Stimulated activated CD4-positive, alpha-beta T cell treated with anti-CD3 and anti-CD28 coated beads, Interleukin-4, amount 100 ng/mL, for 24 hours (primary cell): Measurements from ENCODE around the gene DNPH1.

Source experiments
- DNase-seq: peaks from one replicate; pipeline ENCODE4 v3.0.0-alpha.2; 2020

The DNPH1 gene

DNA sequence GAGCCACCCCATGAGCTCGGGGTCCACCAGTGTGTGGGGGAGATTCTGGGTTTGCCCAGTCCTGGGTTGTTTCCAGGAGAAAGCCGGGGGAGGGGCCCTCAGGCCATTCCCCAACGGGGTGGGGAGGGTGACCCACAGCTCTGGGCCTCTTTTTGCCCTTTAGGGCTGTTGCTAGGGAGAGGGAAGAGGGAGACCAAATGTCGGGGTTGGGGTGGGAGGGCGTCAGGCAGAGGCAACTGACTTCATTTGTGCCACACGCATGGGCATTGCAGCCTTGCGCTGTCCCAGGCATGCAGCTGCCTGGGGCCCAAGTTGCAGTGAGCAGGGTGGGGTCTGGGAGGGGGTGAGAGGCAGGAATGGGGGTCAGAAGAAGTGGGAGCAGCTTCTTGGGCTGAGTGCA is 49.2 kb downstream of the DNPH1 start:
- no peak for DNase-seq

DNA sequence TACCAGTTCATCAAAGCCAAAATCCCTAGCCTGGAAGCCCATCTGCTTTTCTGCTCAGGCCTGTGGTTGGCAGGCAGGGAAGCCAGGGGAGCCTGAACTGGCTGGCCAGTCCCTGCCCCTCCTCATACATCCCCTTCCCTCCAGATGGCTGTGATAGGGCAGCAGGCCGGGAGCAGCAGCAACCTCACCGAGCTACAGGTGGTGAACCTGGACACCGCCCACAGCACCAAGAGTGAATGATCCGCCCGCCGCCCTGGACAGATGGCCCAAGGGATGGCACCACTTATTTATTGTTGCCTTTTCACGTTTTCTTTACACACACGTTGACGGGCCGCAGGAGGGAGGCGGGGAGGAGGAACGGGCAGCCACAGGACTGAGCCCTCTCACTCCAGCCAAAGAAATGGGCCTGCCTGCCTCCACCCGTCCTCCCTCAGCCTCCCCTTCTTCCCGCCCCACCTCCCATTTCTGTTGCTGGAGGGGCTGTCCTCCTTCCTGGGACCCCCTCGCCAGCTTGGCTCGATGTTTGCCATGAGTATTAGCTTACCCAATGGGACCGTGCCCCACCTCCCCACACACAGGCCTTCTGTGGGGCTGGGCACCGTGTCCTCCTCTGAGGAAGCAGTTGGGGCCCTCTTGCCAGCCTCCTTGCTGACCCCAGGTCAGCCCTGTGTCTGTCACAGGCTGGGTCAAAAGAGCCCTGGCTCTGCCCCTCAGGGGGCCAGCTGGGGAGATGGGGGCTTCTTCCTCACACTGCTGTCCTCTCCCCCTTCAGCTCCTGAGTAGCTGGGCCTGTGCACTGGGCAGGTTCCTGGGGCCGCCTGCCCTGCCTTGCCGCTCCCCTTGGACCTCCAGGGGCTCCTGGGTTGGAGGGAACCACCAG is 50.1 kb downstream of the DNPH1 start:
- no peak for DNase-seq

DNA sequence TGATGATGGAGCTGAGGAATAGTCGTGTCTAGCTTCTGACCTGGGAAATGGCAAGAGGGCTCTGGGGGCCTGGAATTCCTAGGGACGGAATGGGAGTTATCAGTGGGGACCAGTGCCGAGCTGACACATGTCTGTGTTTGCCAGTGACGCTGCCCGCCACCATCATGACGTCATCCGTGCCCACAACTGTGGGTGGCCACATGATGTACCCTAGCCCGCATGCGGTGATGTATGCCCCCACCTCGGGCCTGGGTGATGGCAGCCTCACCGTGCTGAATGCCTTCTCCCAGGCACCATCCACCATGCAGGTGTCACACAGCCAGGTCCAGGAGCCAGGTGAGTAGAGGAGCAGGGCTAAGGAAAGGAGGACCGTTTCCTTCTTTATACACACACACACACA is 51.1 kb downstream of the DNPH1 start:
- no peak for DNase-seq

DNA sequence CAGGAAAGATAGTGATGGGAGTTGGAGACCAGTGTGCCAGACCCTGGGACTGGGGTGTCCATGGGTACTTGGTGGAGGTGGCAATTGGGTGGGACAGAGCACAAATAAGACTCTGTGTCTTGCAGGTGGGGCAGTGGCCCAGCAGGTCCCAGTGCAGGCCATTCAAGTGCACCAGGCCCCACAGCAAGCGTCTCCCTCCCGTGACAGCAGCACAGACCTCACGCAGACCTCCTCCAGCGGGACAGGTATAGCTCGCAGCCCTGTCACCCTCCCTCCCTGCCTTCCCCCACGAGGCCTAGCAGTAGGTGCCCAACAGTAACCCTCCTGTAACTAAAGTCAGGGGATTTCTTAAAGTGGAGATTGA is 52.9 kb downstream of the DNPH1 start:
- no peak for DNase-seq

DNA sequence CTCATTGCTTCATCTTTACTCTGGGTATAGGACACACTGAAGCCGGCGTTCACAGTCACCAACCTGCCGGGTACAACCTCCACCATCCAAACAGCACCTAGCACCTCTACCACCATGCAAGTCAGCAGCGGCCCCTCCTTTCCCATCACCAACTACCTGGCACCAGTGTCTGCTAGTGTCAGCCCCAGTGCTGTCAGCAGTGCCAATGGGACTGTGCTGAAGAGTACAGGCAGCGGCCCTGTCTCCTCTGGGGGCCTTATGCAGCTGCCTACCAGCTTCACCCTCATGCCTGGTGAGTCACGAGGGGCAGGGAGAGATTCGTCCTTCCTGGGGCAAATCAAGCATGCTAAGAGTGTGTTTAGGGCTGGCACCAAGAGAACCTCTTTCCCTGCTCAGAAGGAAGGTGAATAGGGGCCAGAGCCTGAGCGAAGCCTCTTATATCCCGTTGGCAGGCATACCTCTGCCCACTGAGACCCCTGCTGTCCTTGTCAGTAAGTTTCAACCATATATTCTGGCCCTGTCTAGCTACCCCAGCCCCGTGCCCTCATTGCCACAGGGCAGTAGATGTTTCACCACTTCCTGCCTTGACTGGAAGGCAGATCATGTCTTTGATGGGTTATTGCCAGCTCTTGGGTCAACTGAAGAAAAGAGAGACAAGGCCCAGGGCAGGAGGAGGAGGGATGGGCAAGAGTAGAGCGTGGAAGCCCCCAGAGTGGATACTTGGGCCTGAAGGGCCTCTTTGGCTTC is 53.4 kb downstream of the DNPH1 start:
- no peak for DNase-seq
